ENCODE results near the gene TIMMDC1. TPM values are rescaled to one million over a fixed set of nuclear protein-coding genes. Genes with fewer than 3 reads are reported as not detected.

The TIMMDC1 gene
- total and polyA plus RNA-seq, 4 experiments from 2014 or later: 72.2 to 80.9 (median 73.8) TPM

GRCh38 chr3:119469418-119470189 is 28.7 kb upstream of the TIMMDC1 start:
- peaks cover 0 to 1% (median 0%) of the 10 kb centered on the region in 8 donors for H3K9me3 Mint-ChIP-seq
- intact Hi-C loops (cut with micrococcal nuclease): loop anchor here (1.0 to 10.0 kb wide), 3 partner anchors 29 to 875 kb away; partner anchors contain the start of genes LRRC58 and TIMMDC1
- H3K36me3 Mint-ChIP-seq: peaks cover 13 to 30% of the 10 kb centered on the region in 2 donors
- Histone ChIP-seq H3K9me3 (ENCODE audit: control insufficient read depth in 1 of 2, low read length in 2 of 2) (no peaks in the 10 kb centered on the region), H3K36me3 (ENCODE audit: insufficient read depth, low read length) (peaks cover 16% of the 10 kb centered on the region), H3K27ac (ENCODE audit: low read depth, low read length) (peak overlapping the region; percentile 92), H3K4me1 (ENCODE audit: insufficient read depth, low read length) (peaks cover 24% of the 10 kb centered on the region), H3K27me3 (ENCODE audit: insufficient read depth, low read length) (no peaks in the 10 kb centered on the region), H3K4me3 (ENCODE audit: low read length in 2 of 2) (peak overlapping the region; percentile 70 to 84)
- peak in 3 of 5 donors; percentile 5 to 21 (median 15) for DNase-seq
- H3K27me3 Mint-ChIP-seq: no peaks in the 10 kb centered on the region
- H3K4me1 Mint-ChIP-seq: peaks cover 19 to 33% (median 28%) of the 10 kb centered on the region in 4 donors
- CTCF ChIA-PET (ENCODE audit: partially characterized antibody): interaction anchor here (1.1 to 2.1 kb wide), 5 partner anchors 10 to 229 kb away, joined by 3 to 6 read pairs (median 6); partner anchors contain the start of genes B4GALT4 and TIMMDC1
- peak overlapping the region; percentile 92 to 98 (median 97) for H3K4me3 Mint-ChIP-seq
- peak overlapping the region; percentile 79 to 97 (median 93) for H3K27ac Mint-ChIP-seq
- POLR2A ChIA-PET (ENCODE audit: partially characterized antibody): interaction anchor here (1.0 to 11.5 kb wide), 10 partner anchors 8 to 625 kb away, joined by 3 to 204 read pairs (median 4); partner anchors contain the start of genes ARHGAP31, COX17, GSK3B and TIMMDC1

GRCh38 chr3:119470866-119471265 is 27.5 kb upstream of the TIMMDC1 start:
- H3K27ac ChIP-seq (ENCODE audit: low read depth, low read length): no peak overlapping the region
- Mint-ChIP-seq H3K9me3 (peaks cover 0 to 1% (median 0%) of the 10 kb centered on the region in 8 donors), H3K27me3 (no peaks in the 10 kb centered on the region), H3K4me1 (peaks cover 19 to 33% (median 28%) of the 10 kb centered on the region in 4 donors), H3K4me3 (peak overlapping the region in 6 of 8 donors; percentile 9 to 67 (median 42)), H3K27ac (peak overlapping the region in 5 of 7 donors; percentile 5 to 79 (median 48)), H3K36me3 (peaks cover 16 to 35% of the 10 kb centered on the region in 2 donors)
- CTCF ChIA-PET (ENCODE audit: partially characterized antibody): interaction anchor here (1.5 kb wide), 1 partner anchor 30 kb away, joined by 4 read pairs; no protein-coding TSS in a partner anchor
- intact Hi-C loops (cut with micrococcal nuclease): no loop called here
- H3K36me3 ChIP-seq (ENCODE audit: insufficient read depth, low read length): peaks cover 20% of the 10 kb centered on the region
- H3K9me3 ChIP-seq (ENCODE audit: control insufficient read depth in 1 of 2, low read length in 2 of 2): no peaks in the 10 kb centered on the region
- POLR2A ChIA-PET (ENCODE audit: partially characterized antibody): interaction anchor here (11.5 kb wide), 1 partner anchor 28 kb away, joined by 204 read pairs; the partner anchor contains the start of gene TIMMDC1
- DNase-seq: no peak
- H3K27me3 ChIP-seq (ENCODE audit: insufficient read depth, low read length): no peaks in the 10 kb centered on the region
- no peak overlapping the region for H3K4me3 ChIP-seq (ENCODE audit: low read length in 2 of 2)
- H3K4me1 ChIP-seq (ENCODE audit: insufficient read depth, low read length): peaks cover 23% of the 10 kb centered on the region

GRCh38 chr3:119481079-119481478 is 17.3 kb upstream of the TIMMDC1 start:
- ChIA-PET CTCF (ENCODE audit: partially characterized antibody) (interaction anchor here (1.4 kb wide), 1 partner anchor 17 kb away, joined by 3 read pairs; no protein-coding TSS in a partner anchor), POLR2A (ENCODE audit: partially characterized antibody) (interaction anchor here (0.5 kb wide), 2 partner anchors 14 to 340 kb away, joined by 3 read pairs; no protein-coding TSS in a partner anchor)
- intact Hi-C loops (cut with micrococcal nuclease): no loop called here
- H3K4me1 ChIP-seq (ENCODE audit: insufficient read depth, low read length): no peaks in the 10 kb centered on the region
- H3K9me3 Mint-ChIP-seq: no peaks in the 10 kb centered on the region
- no peak overlapping the region for H3K27ac Mint-ChIP-seq
- peaks cover 46% of the 10 kb centered on the region for H3K36me3 ChIP-seq (ENCODE audit: insufficient read depth, low read length)
- H3K4me1 Mint-ChIP-seq: peaks cover 0 to 6% (median 0%) of the 10 kb centered on the region in 4 donors
- no peak overlapping the region for H3K4me3 ChIP-seq (ENCODE audit: low read length in 2 of 2)
- H3K27ac ChIP-seq (ENCODE audit: low read depth, low read length): no peak overlapping the region
- no peak for DNase-seq
- H3K9me3 ChIP-seq (ENCODE audit: control insufficient read depth in 1 of 2, low read length in 2 of 2): no peaks in the 10 kb centered on the region
- H3K27me3 ChIP-seq (ENCODE audit: insufficient read depth, low read length): no peaks in the 10 kb centered on the region
- H3K4me3 Mint-ChIP-seq: no peak overlapping the region
- H3K36me3 Mint-ChIP-seq: peaks cover 55 to 70% of the 10 kb centered on the region in 2 donors
- H3K27me3 Mint-ChIP-seq: no peaks in the 10 kb centered on the region

GRCh38 chr3:119483101-119483500 is 15.2 kb upstream of the TIMMDC1 start:
- H3K9me3 Mint-ChIP-seq: no peaks in the 10 kb centered on the region
- H3K4me1 Mint-ChIP-seq: no peaks in the 10 kb centered on the region
- ChIA-PET CTCF (ENCODE audit: partially characterized antibody) (no interaction called here), POLR2A (ENCODE audit: partially characterized antibody) (no interaction called here)
- Histone ChIP-seq H3K36me3 (ENCODE audit: insufficient read depth, low read length) (peaks cover 39% of the 10 kb centered on the region), H3K4me3 (ENCODE audit: low read length in 2 of 2) (no peak overlapping the region), H3K9me3 (ENCODE audit: control insufficient read depth in 1 of 2, low read length in 2 of 2) (no peaks in the 10 kb centered on the region), H3K4me1 (ENCODE audit: insufficient read depth, low read length) (no peaks in the 10 kb centered on the region), H3K27me3 (ENCODE audit: insufficient read depth, low read length) (no peaks in the 10 kb centered on the region), H3K27ac (ENCODE audit: low read depth, low read length) (no peak overlapping the region)
- peaks cover 51 to 62% of the 10 kb centered on the region in 2 donors for H3K36me3 Mint-ChIP-seq
- intact Hi-C loops (cut with micrococcal nuclease): no loop called here
- H3K27ac Mint-ChIP-seq: no peak overlapping the region
- DNase-seq: no peak
- H3K27me3 Mint-ChIP-seq: no peaks in the 10 kb centered on the region
- H3K4me3 Mint-ChIP-seq: no peak overlapping the region

- peaks cover 2 to 5% (median 3%) of the 10 kb centered on the region in 4 donors for H3K4me1 Mint-ChIP-seq
- peaks cover 46 to 64% of the 10 kb centered on the region in 2 donors for H3K36me3 Mint-ChIP-seq
- Histone ChIP-seq H3K36me3 (ENCODE audit: insufficient read depth, low read length) (peaks cover 38% of the 10 kb centered on the region), H3K9me3 (ENCODE audit: control insufficient read depth in 1 of 2, low read length in 2 of 2) (no peaks in the 10 kb centered on the region), H3K27ac (ENCODE audit: low read depth, low read length) (no peak overlapping the region), H3K4me1 (ENCODE audit: insufficient read depth, low read length) (no peaks in the 10 kb centered on the region), H3K27me3 (ENCODE audit: insufficient read depth, low read length) (no peaks in the 10 kb centered on the region), H3K4me3 (ENCODE audit: low read length in 2 of 2) (no peak overlapping the region)
- no peaks in the 10 kb centered on the region for H3K9me3 Mint-ChIP-seq
- no peak overlapping the region for H3K4me3 Mint-ChIP-seq
- ChIA-PET POLR2A (ENCODE audit: partially characterized antibody) (interaction anchor here (1.4 kb wide), 1 partner anchor 13 kb away, joined by 6 read pairs; the partner anchor contains the start of gene TIMMDC1), CTCF (ENCODE audit: partially characterized antibody) (no interaction called here)
- no peak for DNase-seq
- H3K27ac Mint-ChIP-seq: no peak overlapping the region
- no peaks in the 10 kb centered on the region for H3K27me3 Mint-ChIP-seq
- intact Hi-C loops (cut with micrococcal nuclease): no loop called here
Observed at GRCh38 chr3:119485563-119485962, 12.8 kb upstream of the TIMMDC1 start.

GRCh38 chr3:119490153-119490552 is 8.2 kb upstream of the TIMMDC1 start:
- peak overlapping the region in 4 of 7 donors; percentile 23 to 74 (median 50) for H3K27ac Mint-ChIP-seq
- POLR2A ChIA-PET (ENCODE audit: partially characterized antibody): interaction anchor here (1.9 to 2.6 kb wide), 3 partner anchors 9 to 27 kb away, joined by 8 to 15 read pairs (median 8); partner anchors contain the start of genes POGLUT1, TIMMDC1 and TMEM39A

GRCh38 chr3:119492128-119492527 is 6.2 kb upstream of the TIMMDC1 start:
- POLR2A ChIA-PET (ENCODE audit: partially characterized antibody): no interaction called here
- Mint-ChIP-seq H3K27ac (no peak overlapping the region), H3K4me1 (peaks cover 2 to 8% (median 5%) of the 10 kb centered on the region in 4 donors), H3K9me3 (no peaks in the 10 kb centered on the region), H3K36me3 (peaks cover 22 to 42% of the 10 kb centered on the region in 2 donors), H3K4me3 (no peak overlapping the region), H3K27me3 (no peaks in the 10 kb centered on the region)
- Histone ChIP-seq H3K27me3 (ENCODE audit: insufficient read depth, low read length) (no peaks in the 10 kb centered on the region), H3K4me1 (ENCODE audit: insufficient read depth, low read length) (no peaks in the 10 kb centered on the region), H3K27ac (ENCODE audit: low read depth, low read length) (no peak overlapping the region), H3K4me3 (ENCODE audit: low read length in 2 of 2) (no peak overlapping the region), H3K9me3 (ENCODE audit: control insufficient read depth in 1 of 2, low read length in 2 of 2) (no peaks in the 10 kb centered on the region), H3K36me3 (ENCODE audit: insufficient read depth, low read length) (peaks cover 8% of the 10 kb centered on the region)
- intact Hi-C loops (cut with micrococcal nuclease): no loop called here
- CTCF ChIA-PET (ENCODE audit: partially characterized antibody): no interaction called here
- no peak for DNase-seq

More at GRCh38 chr3:119490153-119490552, 8.2 kb upstream of the TIMMDC1 start:
- H3K36me3 Mint-ChIP-seq: peaks cover 38 to 62% of the 10 kb centered on the region in 2 donors
- H3K27me3 Mint-ChIP-seq: no peaks in the 10 kb centered on the region
- intact Hi-C loops (cut with micrococcal nuclease): no loop called here
- no peak overlapping the region for H3K27ac ChIP-seq (ENCODE audit: low read depth, low read length)
- H3K4me3 ChIP-seq (ENCODE audit: low read length in 2 of 2): no peak overlapping the region
- no peaks in the 10 kb centered on the region for H3K9me3 ChIP-seq (ENCODE audit: control insufficient read depth in 1 of 2, low read length in 2 of 2)
- no peaks in the 10 kb centered on the region for H3K27me3 ChIP-seq (ENCODE audit: insufficient read depth, low read length)
- no peaks in the 10 kb centered on the region for H3K9me3 Mint-ChIP-seq
- peak overlapping the region in 1 of 8 donors; percentile 43 for H3K4me3 Mint-ChIP-seq
- peaks cover 2 to 8% (median 5%) of the 10 kb centered on the region in 4 donors for H3K4me1 Mint-ChIP-seq
- H3K36me3 ChIP-seq (ENCODE audit: insufficient read depth, low read length): peaks cover 28% of the 10 kb centered on the region
- H3K4me1 ChIP-seq (ENCODE audit: insufficient read depth, low read length): no peaks in the 10 kb centered on the region
- no peak for DNase-seq
- CTCF ChIA-PET (ENCODE audit: partially characterized antibody): interaction anchor here (1.6 kb wide), 1 partner anchor 21 kb away, joined by 6 read pairs; the partner anchor contains the start of gene POGLUT1
